ENCODE data around the gene PPP1R36.
"Not testable (repeated sequence)": the region's sequence is repeated elsewhere in the genome, so short reads cannot be mapped to it uniquely, and the experiment has no call there.

PPP1R36 gene

DNA sequence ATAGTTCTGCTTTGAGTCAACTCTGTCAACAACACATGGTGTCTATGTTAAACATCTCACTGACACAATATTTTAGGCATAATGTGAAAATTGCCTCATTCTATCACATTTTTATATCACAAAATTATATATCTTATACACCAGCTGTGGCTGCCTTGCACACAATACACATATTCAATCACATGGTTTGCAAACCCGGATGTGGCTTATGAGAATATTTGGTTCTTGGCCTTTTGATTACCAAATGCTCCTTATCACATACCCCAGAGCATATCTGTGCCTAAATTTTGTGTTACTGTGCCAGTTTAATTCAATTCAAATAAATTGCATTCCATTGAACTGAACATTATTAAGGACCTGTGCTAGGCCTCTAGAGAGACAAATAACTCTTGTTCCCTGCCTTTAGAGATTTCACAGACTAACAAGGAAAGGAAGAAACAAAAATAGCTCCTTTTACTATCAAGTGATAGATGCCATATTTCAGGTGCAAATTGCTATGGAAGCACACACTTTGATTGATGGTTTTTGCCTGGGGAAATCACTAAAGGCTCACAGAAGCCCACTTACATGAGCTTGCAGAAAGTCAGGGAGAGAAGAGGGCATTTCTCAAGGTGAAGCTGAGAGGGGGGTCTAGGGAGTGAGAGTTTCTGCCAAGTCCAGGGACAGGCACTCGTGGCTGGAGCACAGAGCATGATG, 63.4 kb downstream of the PPP1R36 start:
- no peak for DNase-seq (ENCODE audit: low read depth)

DNA sequence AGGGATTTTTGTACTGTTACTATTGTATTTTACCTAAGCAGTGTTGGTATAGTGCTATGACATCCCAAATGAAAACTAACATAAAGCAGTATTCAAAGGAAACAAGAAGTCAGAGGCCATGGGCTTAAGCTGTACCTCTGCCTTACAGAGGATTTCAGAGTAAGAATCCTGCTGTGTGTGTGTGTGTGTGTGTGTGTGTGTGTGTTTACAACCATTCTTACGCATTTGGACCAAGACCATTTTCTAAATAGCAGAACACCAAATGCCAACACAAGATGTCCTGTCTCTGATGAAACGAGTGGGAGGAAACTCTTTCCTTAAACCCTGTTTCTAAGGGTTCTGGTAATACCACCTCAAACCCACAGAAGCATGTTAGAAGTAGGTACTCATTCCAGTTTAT, 64.4 kb downstream of the PPP1R36 start:
- no peak for DNase-seq (ENCODE audit: low read depth)

DNA sequence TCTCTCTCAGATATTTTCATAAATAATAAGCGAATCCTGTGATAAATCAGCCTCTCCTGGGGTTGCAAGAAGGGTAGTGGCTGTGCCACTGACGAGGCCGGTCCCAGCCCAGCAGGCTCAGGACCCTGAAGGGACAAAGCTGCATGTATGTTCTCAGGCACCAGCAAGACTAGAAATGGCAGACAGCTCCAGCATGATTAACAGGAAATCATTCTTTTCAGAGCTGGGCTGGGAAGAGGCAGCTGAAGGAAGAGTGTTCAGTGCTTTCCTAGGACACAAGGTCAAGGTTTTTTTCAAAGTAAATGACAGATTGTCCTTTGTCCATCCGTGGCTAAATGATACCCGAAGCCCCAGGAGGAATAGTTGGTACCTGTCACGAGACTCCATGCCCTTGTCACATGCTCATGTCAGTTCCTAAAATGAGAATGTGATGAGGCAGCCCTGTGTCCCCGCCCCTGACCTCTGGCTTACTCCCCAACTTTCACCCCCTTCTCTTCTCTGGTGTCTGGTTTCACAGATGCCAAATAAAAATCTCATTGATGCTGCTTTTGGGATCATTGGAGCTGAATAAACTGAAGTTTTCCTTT, 65.1 kb downstream of the PPP1R36 start:
- no peak for DNase-seq (ENCODE audit: low read depth)

DNA sequence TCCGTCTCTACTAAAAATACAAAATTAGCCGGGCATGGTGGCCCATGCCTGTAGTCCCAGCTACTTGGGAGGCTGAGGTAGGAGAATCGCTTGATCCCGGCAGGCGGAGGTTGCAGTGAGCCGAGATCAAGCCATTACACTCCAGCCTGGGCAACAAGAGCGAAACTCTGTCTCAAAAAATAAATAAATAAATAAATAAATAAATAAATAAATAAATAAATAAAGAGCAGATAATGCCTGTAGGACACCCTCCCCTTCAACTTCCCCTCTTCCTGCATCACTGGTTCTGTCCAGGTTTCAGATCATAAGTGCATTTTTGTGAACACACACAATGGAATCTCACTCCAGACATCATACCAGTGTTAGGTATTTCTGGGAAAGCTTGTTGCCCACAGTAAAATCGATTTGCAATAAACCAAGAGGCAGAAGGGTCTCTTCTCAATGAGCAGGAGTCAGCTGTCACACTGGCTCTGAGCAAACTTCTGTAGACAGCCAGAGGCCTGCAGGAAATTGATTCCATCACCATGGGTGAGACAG, 68.2 kb downstream of the PPP1R36 start:
- DNase-seq (ENCODE audit: low read depth): not testable (repeated sequence)

GRCh38 chr14:64620910-64621309, 71.1 kb downstream of the PPP1R36 start:
- DNase-seq (ENCODE audit: low read depth): no peak

- DNase-seq (ENCODE audit: low read depth): no peak
Measured at GRCh38 chr14:64623554-64624165, 73.9 kb downstream of the PPP1R36 start.

GRCh38 chr14:64625386-64626232, 75.8 kb downstream of the PPP1R36 start:
- no peak for DNase-seq (ENCODE audit: low read depth)

DNA sequence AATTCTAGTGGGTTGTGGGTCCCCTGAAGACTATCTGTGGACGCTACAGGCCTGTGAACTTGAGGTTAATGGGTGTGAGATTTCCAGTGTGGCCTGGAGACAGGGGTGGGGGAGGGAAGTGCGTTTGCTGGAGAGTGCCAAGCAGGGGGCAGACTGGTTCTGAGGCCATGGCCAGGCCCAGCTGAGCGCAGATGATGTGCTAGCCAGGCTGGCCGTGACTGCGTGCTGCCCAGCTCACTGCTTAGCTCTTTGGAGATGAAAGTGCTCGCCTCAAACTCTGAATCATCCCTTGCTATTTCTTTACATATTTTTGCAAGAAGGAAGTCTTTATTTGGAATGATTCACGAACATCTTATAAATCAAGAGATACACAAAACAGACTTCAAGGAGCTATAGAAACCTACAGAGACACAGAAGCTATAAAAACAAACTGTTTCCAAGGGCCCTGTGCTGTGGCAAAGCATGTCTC, 79.2 kb downstream of the PPP1R36 start:
- DNase-seq (ENCODE audit: low read depth): peak; percentile 98

DNA sequence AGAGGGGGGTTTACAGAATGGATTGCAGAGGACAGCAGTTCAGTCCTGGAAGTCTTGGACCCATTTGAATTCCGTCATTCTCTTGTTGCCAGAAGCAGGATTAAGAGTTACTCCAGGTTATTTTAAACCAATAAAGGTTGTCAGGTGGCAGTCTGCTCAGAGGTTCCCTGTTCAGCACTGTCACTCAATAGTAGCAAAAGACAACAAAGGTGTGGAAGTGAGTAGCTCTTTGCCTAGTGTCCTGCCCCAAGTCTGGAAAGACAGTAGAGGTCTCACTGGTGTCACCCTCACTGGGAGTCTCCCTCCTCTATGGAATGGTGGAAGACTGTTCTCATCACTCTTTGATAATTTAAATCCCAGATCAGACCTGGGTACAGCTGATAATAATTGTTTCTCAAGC, 81.0 kb downstream of the PPP1R36 start:
- DNase-seq (ENCODE audit: low read depth): no peak

GRCh38 chr14:64631222-64631621, 81.5 kb downstream of the PPP1R36 start:
- not testable (repeated sequence) for DNase-seq (ENCODE audit: low read depth)

DNA sequence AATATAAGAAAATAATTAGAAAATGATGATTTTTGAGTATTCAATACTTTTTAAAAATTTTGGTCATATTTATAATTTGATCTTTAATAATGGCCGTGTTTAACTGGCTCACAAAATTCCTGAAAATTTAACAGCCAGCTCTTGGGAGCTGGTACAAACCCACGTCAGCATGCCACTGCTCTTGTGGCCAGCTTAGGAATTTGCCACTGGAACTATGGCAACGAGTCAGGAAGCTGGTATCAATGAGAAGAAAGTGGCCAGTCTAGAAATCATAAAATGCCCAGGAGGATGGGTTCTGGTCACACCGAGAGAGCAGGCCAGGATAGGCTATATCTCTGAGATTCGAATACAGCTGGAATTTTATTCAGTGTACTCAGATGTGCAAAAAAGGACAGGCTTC, 82.3 kb downstream of the PPP1R36 start:
- no peak for DNase-seq (ENCODE audit: low read depth)

GRCh38 chr14:64634558-64634957, 84.8 kb downstream of the PPP1R36 start:
- no peak for DNase-seq (ENCODE audit: low read depth)

GRCh38 chr14:64636208-64636979, 86.6 kb downstream of the PPP1R36 start:
- no peak for DNase-seq (ENCODE audit: low read depth)

DNA sequence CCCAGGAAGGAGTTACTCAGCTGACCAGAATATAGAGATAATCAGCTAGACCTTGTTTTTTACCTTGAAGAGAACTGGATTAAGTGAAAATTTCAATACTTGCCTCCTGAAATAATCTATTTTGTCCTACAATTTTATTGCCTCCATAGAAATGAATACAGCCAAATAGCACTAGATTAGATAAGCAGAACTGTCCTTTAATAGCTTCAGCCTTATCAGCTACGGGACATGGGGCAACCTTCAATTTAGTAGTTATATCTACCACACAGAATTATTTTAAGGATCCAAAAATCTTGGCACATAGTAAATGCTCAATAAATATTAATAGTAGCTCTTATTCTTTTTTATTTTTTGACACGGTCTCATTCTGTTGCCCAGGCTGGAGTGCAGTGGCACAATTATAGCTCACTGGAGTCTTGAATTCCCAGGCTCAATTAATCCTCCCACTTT, 87.2 kb downstream of the PPP1R36 start:
- no peak for DNase-seq (ENCODE audit: low read depth)

DNA sequence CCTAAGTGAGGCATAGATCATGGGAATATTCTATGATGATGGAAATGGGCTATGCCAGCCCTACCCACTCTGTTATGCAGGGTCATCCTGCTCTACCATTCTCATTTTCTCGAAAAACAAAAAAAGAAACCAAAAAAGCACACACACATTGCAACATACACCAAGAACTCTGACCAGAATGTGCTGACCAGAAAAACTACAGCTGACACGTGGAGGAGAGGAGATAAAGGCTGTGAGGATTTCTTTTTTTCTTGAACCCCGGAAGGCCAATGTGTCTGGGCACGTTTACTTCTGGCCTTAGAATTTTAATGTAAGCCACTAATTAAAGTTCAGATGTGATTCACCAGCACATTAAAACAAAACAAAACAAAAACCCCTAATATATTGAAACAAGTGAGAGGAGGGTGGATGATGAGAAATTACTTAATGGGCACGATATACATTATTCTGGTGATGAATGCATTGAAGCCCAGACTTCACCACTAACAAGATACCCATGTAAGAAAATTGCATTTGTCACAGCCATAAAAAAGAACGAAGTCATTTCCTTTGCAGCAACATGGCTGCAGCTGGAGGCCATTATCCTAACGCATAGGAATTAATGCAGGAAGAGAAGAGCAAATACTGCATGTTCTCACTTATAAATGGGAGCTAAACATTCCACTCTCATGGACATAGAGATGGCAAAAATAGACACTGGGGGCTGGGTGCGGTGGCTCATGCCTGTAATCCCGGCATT, 88.1 kb downstream of the PPP1R36 start:
- DNase-seq (ENCODE audit: low read depth): no peak

GRCh38 chr14:64638625-64639024, 88.9 kb downstream of the PPP1R36 start:
- no peak for DNase-seq (ENCODE audit: low read depth)

Data from GM04503 (cell line).